Endothelial cell of hepatic sinusoid (primary cell): ENCODE results near the gene NUSAP1.
"Not testable (repeated sequence)": the region's sequence is repeated elsewhere in the genome, so short reads cannot be mapped to it uniquely, and the experiment has no call there.

Experiments
- in situ Hi-C: cut with HindIII; loops from 2 replicates; pipeline ENCODE4 v1.10.0; 2017; ENCODE audit warnings: low sequenced_read_pairs

NUSAP1 gene, protein sequence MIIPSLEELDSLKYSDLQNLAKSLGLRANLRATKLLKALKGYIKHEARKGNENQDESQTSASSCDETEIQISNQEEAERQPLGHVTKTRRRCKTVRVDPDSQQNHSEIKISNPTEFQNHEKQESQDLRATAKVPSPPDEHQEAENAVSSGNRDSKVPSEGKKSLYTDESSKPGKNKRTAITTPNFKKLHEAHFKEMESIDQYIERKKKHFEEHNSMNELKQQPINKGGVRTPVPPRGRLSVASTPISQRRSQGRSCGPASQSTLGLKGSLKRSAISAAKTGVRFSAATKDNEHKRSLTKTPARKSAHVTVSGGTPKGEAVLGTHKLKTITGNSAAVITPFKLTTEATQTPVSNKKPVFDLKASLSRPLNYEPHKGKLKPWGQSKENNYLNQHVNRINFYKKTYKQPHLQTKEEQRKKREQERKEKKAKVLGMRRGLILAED

DNA sequence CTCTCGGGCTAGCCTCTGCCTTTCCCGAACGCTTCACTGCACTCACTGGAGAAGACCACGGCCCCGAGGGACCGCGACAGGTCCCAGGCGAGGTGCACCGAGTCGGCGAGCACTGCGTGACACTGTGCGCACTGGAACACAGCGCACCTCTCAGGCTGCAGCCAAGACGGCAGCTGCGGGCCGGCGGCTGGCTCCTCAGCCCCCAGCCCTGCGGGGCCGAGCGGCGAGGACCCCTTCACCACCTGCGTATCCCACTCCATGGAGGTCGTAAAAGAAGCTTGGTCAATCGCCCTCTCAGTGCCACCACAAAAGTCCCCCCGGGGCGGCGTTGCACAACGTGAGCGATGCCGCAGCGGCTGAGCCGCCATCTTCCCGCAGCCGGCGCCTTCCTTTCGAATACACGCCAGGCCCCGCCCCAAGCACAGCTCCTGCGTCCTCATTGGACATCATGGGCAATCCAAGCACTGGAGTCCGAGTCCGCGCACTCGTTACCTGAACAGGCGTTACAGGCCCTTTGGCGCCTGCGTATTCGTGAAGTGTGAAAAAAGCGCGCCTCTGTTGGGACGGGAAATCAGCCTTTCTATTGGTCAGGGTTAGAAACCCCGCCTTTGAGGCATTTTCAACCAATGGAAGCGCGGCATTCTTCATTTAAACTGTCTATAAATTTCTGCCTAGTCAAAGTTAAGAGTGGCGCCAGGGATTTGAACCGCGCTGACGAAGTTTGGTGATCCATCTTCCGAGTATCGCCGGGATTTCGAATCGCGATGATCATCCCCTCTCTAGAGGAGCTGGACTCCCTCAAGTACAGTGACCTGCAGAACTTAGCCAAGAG lies at the start of gene NUSAP1, which contains the start of gene OIP5:
NUSAP1 (plus strand) TSS at position 688 of the 832 bp plus-strand sequence; CDS start at position 765, 77 bp downstream.
OIP5 (minus strand) TSS at position 398 of the 832 bp plus-strand sequence; CDS start at position 368, 30 bp downstream.
- in situ Hi-C loops: no loop called here

DNA sequence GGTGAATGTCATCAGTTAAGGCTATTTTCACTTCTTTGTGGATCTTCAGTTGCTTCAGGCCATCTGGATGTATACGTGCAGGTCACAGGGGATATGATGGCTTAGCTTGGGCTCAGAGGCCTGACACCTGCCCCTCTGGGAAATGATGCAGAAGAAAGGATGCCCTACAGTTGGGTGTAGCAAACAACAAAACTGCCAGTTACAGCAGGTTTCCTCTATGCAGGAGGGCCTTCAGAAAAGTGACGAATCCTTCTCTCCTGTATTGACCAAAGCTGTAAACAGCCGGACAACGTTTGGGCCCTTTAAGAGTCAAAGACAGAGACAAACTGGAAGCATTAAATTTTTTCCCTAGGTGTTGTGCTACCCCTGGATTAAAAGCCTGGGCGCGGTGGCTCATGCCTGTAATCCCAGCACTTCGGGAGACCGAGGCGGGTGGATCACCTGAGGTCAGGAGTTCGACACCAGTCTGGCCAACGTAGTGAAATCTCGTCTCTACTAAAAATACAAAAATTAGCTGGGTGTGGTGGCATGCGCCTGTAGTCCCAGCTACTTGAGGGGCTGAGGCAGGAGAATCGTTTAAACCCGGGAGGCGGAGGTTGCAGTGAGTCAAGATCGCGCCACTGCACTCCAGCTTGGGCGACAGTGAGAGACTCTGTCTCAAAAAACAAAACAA lies 49.6 kb upstream of the NUSAP1 start:
- in situ Hi-C loops: not testable (repeated sequence)

DNA sequence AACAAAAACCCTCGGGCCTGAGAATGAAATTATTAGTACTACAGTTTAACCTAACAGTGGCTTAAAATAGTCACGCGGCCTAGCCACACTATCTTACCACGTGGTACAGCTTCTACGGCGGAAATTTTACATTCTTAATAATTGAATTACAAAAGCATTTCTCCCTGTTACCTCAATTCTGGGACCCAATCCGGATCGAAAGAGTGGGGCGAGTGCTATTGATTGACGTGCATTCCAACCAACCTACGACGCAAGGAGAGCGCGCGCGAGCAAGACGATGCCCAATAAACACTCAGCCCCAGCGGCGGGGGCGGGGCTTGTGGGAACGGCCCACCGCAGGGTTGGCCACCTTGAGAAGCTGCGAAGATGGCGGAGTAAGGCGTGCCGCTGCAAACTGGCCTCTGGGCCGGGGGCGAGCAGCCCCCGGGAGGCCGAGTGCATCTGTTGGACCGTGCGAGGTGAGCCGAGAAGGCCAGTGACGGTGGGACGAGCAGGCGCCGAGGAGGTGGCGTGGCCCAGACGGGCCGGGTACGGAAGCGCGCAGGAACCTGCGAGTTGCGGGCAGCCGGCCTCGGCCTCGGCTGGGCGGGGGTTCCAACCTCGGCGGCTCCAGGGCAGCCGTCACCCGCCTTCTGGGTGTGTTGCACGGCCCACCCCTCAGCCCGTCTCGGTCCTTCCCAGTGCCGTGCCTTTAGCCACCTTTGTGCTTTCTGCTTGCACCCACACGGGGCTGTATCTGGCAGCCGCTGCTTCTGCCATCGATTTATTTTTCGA lies 48.8 kb upstream of the NUSAP1 start:
- in situ Hi-C loops: no loop called here

DNA sequence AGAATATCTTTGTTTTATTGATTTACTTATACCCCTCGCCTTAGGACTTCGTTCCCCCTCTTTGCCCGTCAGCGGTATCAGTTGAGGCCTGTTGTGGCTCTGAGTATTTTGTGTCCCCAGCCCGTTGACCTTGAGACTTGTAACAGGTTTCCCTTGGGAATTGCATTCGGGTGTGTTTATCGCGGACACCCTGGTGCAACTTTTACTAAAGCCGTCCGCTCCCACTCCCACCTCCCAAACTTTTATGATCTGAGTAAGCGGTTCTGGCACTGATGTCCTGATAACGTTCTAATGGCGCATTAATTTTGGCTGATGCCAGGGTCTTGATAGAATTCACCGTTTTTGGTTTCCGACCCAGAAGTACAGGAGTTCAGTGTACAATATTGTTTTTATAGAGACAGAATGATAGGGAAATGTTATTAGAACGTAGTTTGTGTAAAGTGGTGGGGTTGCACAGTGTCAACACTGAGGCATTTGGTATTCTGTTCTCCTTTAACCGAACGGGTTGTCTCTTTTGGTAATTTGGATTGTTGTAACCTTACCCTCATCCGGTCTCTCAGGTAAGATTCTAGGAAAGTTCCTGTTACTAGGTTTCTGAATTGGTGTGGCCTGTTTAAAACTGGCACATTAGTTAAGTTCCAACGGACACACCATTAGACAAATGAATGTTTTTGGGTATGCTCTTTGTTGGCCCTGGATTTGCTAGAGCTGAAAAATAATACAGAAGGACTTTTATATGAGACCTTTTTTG lies 48.1 kb upstream of the NUSAP1 start:
- in situ Hi-C loops: no loop called here

DNA sequence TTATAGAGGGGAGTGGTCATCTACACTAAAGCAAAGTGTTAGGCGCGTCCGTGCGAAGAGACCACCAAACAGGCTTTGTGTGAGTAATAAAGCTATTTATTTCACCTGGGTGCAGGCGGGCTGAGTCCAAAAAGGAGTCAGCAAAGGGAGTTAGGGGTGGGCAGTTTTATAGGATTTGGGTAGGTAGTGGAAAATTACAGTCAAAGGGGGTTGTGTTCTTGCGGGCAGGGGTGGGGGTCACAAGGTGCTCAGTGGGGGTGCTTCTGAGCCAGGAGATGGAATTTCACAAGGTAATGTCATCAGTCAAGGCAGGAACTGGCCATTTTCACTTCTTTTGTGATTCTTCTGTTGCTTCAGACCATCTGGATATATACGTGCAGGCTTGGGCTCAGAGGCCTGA lies 47.4 kb upstream of the NUSAP1 start:
- in situ Hi-C loops: no loop called here

DNA sequence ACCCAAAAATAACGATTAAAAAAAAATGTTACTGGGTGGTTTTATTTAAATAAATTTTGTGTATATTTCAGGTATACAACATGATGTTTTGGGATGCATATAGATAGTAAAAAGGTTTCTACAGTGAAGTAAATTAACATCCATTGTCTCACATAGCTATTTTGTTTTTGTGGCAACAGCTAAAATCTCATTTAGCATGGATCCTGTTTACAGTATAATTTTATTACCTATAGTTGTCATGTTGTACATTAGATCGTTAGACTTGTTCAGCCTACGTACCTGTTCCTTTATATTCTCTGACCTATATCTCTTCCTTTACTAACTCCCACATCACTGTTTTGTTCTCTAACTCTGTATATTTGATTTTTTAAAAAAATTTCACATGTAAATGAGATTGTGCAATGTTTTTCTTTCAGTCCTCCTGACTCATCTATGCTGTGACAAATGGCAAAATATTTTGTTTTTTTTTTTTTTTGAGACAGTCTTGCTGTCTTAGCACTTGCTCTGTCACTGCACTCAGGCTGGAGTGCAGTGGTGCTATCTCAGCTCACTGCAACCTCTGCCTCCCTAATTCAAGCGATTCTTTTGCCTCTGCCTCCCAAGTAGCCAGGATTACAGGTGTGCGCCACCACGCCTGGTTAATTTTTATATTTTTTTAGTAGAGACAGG lies 45.9 kb upstream of the NUSAP1 start:
- in situ Hi-C loops: no loop called here

DNA sequence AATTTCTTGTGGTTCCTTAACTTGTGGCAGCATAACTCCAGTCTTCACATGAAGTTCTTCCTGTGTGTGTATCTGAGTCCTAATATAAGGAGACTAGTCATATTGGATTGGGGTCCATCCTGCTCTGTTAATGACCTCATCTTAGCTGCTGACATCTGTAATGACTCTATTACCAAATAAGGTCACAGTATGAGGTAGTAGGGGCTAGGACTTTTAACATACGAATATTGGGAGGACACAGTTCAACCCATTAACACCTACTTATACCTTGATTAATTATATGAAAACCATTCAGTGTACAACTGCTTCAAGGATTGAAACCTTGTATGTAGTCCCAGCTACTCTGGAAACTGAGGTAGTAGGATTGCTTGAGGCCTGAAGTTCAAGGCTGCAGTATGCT lies 44.2 kb upstream of the NUSAP1 start:
- in situ Hi-C loops: no loop called here

DNA sequence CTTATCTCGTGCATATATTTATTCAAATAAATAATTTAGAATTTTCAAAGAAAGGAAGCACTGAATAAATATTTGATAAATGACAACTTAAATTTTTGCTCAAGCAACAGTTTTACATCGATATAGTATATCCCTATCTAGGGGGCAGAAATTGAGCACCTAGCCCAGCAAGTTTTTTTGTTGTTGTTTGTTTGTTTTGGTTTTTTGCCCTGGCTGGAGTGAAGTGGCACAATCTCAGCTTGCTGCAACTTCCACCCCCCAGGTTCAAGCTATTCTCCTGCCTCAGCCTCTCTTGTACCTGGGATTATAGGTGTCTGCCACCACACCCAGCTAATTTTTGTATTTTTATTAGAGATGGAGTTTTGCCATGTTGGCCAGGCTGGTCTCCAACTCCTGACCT lies 42.7 kb upstream of the NUSAP1 start:
- in situ Hi-C loops: no loop called here

DNA sequence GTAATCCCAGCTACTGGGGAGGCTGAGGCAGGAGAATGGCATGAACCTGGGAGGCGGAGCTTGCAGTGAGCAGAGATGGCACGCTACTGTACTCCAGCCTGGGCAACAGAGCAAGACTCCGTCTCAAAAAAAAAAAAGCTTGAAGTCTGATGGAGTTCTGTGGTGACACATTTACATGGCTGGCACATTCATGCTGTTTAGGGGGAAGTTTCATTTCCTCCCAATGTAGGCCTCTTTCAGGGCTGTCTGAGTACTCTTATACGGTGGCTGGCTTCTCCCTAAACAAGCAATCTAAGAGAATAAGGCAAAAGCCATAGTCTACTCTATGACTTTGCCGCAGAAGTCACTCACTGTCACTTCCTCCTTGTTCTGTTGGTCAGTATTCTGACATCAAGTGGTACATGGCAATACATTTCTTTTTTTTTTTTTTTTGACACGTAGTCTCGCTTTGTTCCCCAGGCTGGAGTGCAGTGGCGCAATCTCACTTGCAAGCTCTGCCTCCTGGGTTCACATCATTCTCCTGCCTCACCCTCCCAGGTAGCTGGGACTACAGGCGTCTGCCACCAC lies 41.5 kb upstream of the NUSAP1 start:
- in situ Hi-C loops: no loop called here

DNA sequence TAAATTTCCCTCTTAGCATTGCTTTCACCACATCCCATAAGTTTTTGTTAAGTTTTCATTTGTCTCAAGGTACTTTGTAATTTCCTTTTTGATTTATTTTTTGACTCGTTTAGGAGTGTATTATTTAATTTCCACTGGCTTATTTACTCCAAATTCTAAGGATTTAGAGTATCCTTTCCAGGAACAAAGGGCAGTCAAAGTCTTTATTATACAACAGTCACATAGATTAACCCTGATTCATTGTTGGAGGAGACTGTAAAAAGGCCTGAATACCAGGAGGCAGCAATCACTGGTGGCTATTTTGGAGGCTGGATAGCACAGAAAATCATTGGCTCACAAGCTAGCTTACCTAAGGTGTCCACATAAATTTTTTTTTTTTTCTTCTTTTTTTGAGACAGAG lies 40.2 kb upstream of the NUSAP1 start:
- in situ Hi-C loops: no loop called here

DNA sequence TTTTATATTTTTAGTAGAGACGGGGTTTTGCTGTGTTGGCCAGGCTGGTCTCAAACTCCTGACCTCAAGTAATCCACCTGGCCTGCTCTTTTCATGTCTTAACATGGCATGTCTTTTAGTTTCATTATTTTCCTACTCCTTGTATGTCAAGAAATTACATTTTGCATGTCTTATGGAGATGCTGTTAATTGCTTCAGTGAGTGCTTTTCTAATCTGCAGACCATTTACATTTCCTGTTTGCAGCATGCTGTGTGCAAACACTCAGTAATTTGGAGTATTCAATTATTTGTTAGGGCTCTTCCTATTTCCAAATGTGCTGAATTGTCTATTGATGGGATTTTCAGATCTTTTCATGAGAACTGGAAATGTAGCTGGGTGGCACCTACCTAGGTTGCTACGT lies 31.5 kb upstream of the NUSAP1 start:
- in situ Hi-C loops: not testable (repeated sequence)

DNA sequence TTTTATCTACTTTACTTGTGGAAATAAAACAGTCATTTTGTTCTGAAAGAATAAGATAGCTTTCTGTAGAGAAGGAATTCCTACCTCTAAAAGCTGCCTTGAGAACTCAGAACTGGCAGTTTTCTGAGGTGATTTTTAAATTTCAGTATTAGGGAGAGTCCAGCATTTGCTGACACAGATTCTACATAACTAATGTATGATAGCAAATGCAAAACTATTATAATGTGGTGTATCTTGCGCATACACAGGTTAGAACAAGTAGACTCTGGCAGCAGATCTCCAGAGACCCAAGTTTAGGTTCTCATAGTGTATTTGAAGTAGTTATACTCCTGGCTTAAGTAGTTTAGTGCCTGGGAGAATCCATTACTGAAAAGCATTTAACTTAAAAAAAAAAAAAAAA lies 31.1 kb upstream of the NUSAP1 start:
- in situ Hi-C loops: no loop called here

DNA sequence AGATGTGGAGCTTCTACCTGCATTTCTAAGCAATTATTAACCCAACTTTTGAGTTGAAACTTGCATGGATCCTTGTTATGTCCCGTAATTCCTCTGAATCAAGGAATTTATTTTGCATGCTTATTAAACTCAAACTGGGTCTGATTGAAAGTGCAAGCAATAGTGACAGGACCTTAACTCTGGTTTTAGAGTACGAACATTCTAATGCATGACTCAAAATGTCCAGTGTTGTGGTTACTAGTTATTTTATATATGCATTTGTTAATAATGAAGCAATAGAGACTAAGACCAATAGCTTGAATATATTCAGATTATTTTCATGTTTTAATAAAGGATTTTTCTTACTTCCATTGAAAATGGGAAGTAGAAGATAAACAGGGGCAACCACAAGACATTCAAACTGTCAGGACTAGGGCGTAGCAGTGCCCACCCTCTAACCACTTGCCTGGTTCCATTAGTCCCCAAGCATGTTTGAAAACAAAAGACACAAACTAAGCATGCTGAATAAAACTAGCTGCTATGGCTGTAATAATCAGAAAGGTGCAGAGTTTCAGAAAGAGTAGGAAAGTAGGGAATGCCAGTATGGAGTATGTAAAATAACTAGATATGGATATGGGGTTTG lies 28.4 kb upstream of the NUSAP1 start:
- in situ Hi-C loops: no loop called here

DNA sequence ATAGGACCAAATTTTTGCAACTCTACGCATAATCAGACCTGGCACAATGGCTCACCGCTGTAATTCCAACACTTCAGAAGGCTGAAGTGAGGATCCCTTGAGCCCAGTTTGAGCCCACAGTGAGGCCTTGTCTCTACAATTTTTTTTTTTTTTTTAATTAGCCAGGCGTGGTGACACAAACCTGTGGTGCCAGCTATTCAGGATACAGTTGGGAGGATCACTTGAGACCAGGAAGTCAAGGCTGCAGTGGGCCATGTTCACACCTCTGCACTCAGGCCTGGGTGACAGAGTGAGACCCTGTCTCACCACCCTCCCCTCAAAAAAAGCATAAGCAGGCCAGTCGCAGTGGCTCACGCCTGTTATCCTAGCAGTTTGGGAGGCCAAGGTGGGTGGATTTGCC lies 25.0 kb upstream of the NUSAP1 start:
- in situ Hi-C loops: no loop called here

DNA sequence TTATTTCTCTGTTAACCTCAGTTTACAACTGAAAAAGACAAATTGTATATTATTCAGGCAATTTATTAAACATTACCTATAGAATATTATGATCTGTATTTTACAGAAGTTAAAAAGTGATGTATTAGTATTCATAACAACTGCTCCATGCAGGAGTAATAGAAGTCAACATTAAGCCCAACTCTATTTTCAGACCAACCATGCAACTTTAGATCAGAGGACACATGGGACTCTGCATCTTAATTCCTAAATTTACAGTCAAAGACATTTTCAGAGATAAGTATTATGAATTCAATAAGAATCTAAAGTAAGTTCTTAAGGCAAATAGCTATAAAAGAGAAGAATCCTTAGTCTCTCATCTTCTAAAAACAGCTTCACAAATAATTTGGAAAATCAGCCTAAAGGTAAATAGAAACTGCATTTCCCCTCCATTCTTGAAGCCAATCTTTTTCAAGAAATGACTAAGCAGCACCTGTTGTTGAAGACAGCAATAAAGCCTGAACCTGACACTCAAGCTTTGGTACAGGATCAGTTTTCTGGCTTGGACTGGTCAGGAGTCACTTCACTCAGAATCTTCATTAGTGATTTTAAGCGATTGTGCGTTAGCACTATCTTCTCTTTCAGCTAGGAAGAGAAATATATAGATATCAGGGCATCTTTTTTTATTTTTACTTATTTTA lies 23.3 kb upstream of the NUSAP1 start:
- in situ Hi-C loops: no loop called here

DNA sequence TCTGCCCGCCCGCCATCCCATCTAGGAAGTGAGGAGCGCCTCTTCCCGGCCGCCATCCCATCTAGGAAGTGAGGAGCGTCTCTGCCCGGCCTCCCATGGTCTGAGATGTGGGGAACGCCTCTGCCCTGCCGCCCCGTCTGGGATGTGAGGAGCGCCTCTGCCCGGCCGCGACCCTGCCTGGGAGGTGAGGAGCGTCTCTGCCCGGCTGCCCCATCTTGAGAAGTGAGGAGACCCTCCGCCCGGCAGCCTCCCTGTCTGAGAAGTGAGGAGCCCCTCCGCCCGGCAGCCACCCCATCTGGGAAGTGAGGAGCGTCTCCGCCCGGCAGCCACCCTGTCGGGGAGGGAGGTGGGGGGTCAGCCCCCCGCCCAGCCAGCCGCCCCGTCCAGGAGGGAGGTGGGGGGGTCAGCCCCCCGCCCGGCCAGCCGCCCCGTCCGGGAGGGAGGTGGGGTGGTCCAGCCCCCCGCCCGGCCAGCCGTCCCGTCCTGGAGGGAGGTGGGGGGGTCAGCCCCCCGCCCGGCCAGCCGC lies 11.8 kb upstream of the NUSAP1 start:
- in situ Hi-C loops: not testable (repeated sequence)

DNA sequence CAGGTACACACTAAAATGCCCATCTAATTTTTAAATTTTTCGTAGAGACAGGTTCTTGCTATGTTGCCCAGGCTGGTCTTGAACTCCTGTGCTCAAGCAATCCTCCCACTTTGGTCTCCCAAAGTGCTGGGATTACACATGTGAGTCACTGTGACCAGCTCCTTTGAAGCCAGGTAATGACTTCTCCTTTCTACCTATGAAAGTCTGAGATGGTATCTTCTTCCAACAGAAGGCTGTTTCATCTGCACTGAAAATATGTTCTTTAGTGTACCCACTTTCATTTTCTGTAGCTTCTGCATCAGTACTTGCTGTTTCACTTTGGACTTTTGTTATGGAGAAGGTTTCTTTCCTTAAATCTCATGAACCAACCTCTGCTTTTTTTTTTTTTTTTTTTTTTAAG lies 9.1 kb upstream of the NUSAP1 start:
- in situ Hi-C loops: no loop called here

DNA sequence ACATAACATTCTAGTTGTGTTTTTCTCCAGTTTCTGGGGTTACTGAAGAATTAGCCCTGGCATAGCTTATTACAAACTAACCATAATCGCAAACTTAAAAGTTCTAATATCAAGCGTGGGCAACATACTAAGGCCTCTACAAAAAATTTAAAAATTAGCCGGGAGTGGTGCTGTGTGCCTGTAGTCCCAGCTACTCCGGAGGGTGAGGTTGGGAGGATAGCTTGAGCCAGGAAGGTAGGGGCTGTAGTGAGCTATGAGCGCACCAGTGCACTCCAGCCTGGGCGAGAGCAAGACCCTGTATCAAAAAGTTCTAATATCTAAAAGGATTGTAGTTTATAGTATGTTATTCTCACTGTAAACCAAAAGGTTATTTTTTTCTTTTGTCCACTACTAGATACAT lies 1.4 kb upstream of the NUSAP1 start:
- in situ Hi-C loops: no loop called here
